ENCODE measurements around the gene ATP8A1.
"Not testable (repeated sequence)": the region's sequence is repeated elsewhere in the genome, so short reads cannot be mapped to it uniquely, and the experiment has no call there.

The ATP8A1 gene

GRCh38 chr4:42466273-42466844 lies 190.5 kb downstream of the ATP8A1 start:
- H3K27me3 Mint-ChIP-seq, result no peaks in the 10 kb centered on the region
- H3K36me3 Mint-ChIP-seq, result peaks cover 34% of the 10 kb centered on the region
- no peak overlapping the region for H3K4me3 Mint-ChIP-seq
- H3K27ac Mint-ChIP-seq, result no peak overlapping the region
- H3K9me3 Mint-ChIP-seq, result no peaks in the 10 kb centered on the region
- H3K4me1 Mint-ChIP-seq, result no peaks in the 10 kb centered on the region

GRCh38 chr4:42464550-42465094 lies 192.3 kb downstream of the ATP8A1 start:
- Mint-ChIP-seq H3K36me3 (peaks cover 35% of the 10 kb centered on the region), H3K4me3 (no peak overlapping the region), H3K9me3 (no peaks in the 10 kb centered on the region), H3K27me3 (no peaks in the 10 kb centered on the region), H3K27ac (no peak overlapping the region), H3K4me1 (no peaks in the 10 kb centered on the region)

- H3K27me3 Mint-ChIP-seq, H3K4me3 Mint-ChIP-seq, H3K9me3 Mint-ChIP-seq, H3K4me1 Mint-ChIP-seq, H3K27ac Mint-ChIP-seq: not testable (repeated sequence)
- peaks cover 35% of the 10 kb centered on the region for H3K36me3 Mint-ChIP-seq
Observed at GRCh38 chr4:42461216-42461615, 195.7 kb downstream of the ATP8A1 start.

GRCh38 chr4:42460043-42460442 lies 196.9 kb downstream of the ATP8A1 start:
- Mint-ChIP-seq H3K36me3 (peaks cover 38% of the 10 kb centered on the region), H3K4me3 (no peak overlapping the region), H3K4me1 (no peaks in the 10 kb centered on the region), H3K9me3 (no peaks in the 10 kb centered on the region), H3K27me3 (no peaks in the 10 kb centered on the region), H3K27ac (no peak overlapping the region)

GRCh38 chr4:42458657-42459056 lies 198.2 kb downstream of the ATP8A1 start:
- Mint-ChIP-seq H3K4me3 (no peak overlapping the region), H3K36me3 (peaks cover 40% of the 10 kb centered on the region), H3K9me3 (no peaks in the 10 kb centered on the region), H3K27ac (no peak overlapping the region), H3K4me1 (no peaks in the 10 kb centered on the region), H3K27me3 (no peaks in the 10 kb centered on the region)

- Mint-ChIP-seq H3K4me3 (no peak overlapping the region), H3K4me1 (no peaks in the 10 kb centered on the region), H3K27me3 (no peaks in the 10 kb centered on the region), H3K9me3 (no peaks in the 10 kb centered on the region), H3K36me3 (peaks cover 38% of the 10 kb centered on the region), H3K27ac (no peak overlapping the region)
Observed at GRCh38 chr4:42454755-42455420, 202.0 kb downstream of the ATP8A1 start.

GRCh38 chr4:42453612-42454011 lies 203.3 kb downstream of the ATP8A1 start:
- Mint-ChIP-seq H3K4me3 (no peak overlapping the region), H3K27me3 (no peaks in the 10 kb centered on the region), H3K36me3 (peaks cover 39% of the 10 kb centered on the region), H3K27ac (no peak overlapping the region), H3K9me3 (no peaks in the 10 kb centered on the region), H3K4me1 (no peaks in the 10 kb centered on the region)

GRCh38 chr4:42452823-42453222 lies 204.1 kb downstream of the ATP8A1 start:
- Mint-ChIP-seq H3K27me3 (no peaks in the 10 kb centered on the region), H3K36me3 (peaks cover 39% of the 10 kb centered on the region), H3K27ac (no peak overlapping the region), H3K4me3 (no peak overlapping the region), H3K4me1 (no peaks in the 10 kb centered on the region), H3K9me3 (no peaks in the 10 kb centered on the region)

- no peak overlapping the region for H3K4me3 Mint-ChIP-seq
- no peak overlapping the region for H3K27ac Mint-ChIP-seq
- peaks cover 37% of the 10 kb centered on the region for H3K36me3 Mint-ChIP-seq
- H3K4me1 Mint-ChIP-seq, result no peaks in the 10 kb centered on the region
- H3K9me3 Mint-ChIP-seq, result no peaks in the 10 kb centered on the region
- H3K27me3 Mint-ChIP-seq, result no peaks in the 10 kb centered on the region
Observed at GRCh38 chr4:42446823-42447222, 210.1 kb downstream of the ATP8A1 start.

- H3K27me3 Mint-ChIP-seq, result no peaks in the 10 kb centered on the region
- H3K4me3 Mint-ChIP-seq, result no peak overlapping the region
- H3K36me3 Mint-ChIP-seq, result peaks cover 24% of the 10 kb centered on the region
- H3K9me3 Mint-ChIP-seq, result no peaks in the 10 kb centered on the region
- H3K4me1 Mint-ChIP-seq, result no peaks in the 10 kb centered on the region
- no peak overlapping the region for H3K27ac Mint-ChIP-seq
Observed at GRCh38 chr4:42445038-42445437, 211.9 kb downstream of the ATP8A1 start.

GRCh38 chr4:42442601-42443000 lies 214.3 kb downstream of the ATP8A1 start:
- Mint-ChIP-seq H3K4me1 (no peaks in the 10 kb centered on the region), H3K9me3 (no peaks in the 10 kb centered on the region), H3K27ac (no peak overlapping the region), H3K36me3 (peaks cover 29% of the 10 kb centered on the region), H3K4me3 (no peak overlapping the region), H3K27me3 (no peaks in the 10 kb centered on the region)

- no peaks in the 10 kb centered on the region for H3K4me1 Mint-ChIP-seq
- no peak overlapping the region for H3K4me3 Mint-ChIP-seq
- no peak overlapping the region for H3K27ac Mint-ChIP-seq
- H3K27me3 Mint-ChIP-seq, result no peaks in the 10 kb centered on the region
- no peaks in the 10 kb centered on the region for H3K9me3 Mint-ChIP-seq
- H3K36me3 Mint-ChIP-seq, result peaks cover 39% of the 10 kb centered on the region
Observed at GRCh38 chr4:42440083-42440482, 216.8 kb downstream of the ATP8A1 start.

- no peaks in the 10 kb centered on the region for H3K4me1 Mint-ChIP-seq
- H3K36me3 Mint-ChIP-seq, result peaks cover 40% of the 10 kb centered on the region
- no peaks in the 10 kb centered on the region for H3K9me3 Mint-ChIP-seq
- H3K4me3 Mint-ChIP-seq, result no peak overlapping the region
- no peaks in the 10 kb centered on the region for H3K27me3 Mint-ChIP-seq
- H3K27ac Mint-ChIP-seq, result no peak overlapping the region
Observed at GRCh38 chr4:42436928-42437565, 219.9 kb downstream of the ATP8A1 start.

- no peaks in the 10 kb centered on the region for H3K27me3 Mint-ChIP-seq
- no peak overlapping the region for H3K4me3 Mint-ChIP-seq
- H3K36me3 Mint-ChIP-seq, result peaks cover 18% of the 10 kb centered on the region
- H3K27ac Mint-ChIP-seq, result no peak overlapping the region
- no peaks in the 10 kb centered on the region for H3K9me3 Mint-ChIP-seq
- no peaks in the 10 kb centered on the region for H3K4me1 Mint-ChIP-seq
Observed at GRCh38 chr4:42428036-42428435, 228.9 kb downstream of the ATP8A1 start.

GRCh38 chr4:42425146-42426065 lies 231.5 kb downstream of the ATP8A1 start:
- Mint-ChIP-seq H3K27me3 (no peaks in the 10 kb centered on the region), H3K27ac (no peak overlapping the region), H3K36me3 (peaks cover 21% of the 10 kb centered on the region), H3K9me3 (no peaks in the 10 kb centered on the region), H3K4me3 (no peak overlapping the region), H3K4me1 (no peaks in the 10 kb centered on the region)
